Adrenal gland (tissue), 12 donors: Measurements from ENCODE around the gene SERPINA9. TPM values are rescaled to one million over a fixed set of nuclear protein-coding genes. Genes with fewer than 3 reads are reported as not detected.

ENCODE experiments used
- DNase-seq, 7 donors: peaks; one replicate each; pipeline ENCODE4 v3.0.0-alpha.2; 2019 to 2020
- H3K27ac ChIP-seq, 5 donors: fragments of 200-600 bp; sonication (generic) in 4 of 5; 1 replicate in 3 of 5; 2 replicates in 2 of 5; pipeline versions ENCODE4 v1.5.1 to v1.8.0; 2016 to 2020; ENCODE audit warnings: mild to moderate bottlenecking in 1 of 5
- H3K27me3 ChIP-seq: fragments of 200-600 bp; 2 replicates; pipeline ENCODE4 v1.8.0; 2021
- H3K36me3 ChIP-seq, 2 donors: fragments of 200-600 bp; replicated peaks in 1 of 2; 1 replicate in 1 of 2; 2 replicates in 1 of 2; pipeline versions ENCODE4 v1.5.1 to v1.8.0; 2018 to 2022
- H3K4me1 ChIP-seq, 2 donors: fragments of 200-600 bp; replicated peaks in 1 of 2; 1 replicate in 1 of 2; 2 replicates in 1 of 2; pipeline versions ENCODE4 v1.5.1 to v1.8.0; 2018 to 2021
- H3K4me3 ChIP-seq, 4 donors: fragments of 200-600 bp; sonication (generic) in 3 of 4; one replicate each; pipeline ENCODE4 v1.5.1; 2016 to 2018
- H3K9me3 ChIP-seq, 3 donors: fragments of 200-600 bp; sonication (generic) in 1 of 3; replicated peaks in 1 of 3; 1 replicate in 2 of 3; 2 replicates in 1 of 3; pipeline versions ENCODE4 v1.5.1 to v1.8.0; 2016 to 2021
- CTCF ChIP-seq, 6 experiments: fragments of 450-650 bp in 4 of 6; fragments of 200-600 bp in 2 of 6; sonication (generic) in 1 of 6; IDR thresholded peaks; 1 replicate in 5 of 6; 2 replicates in 1 of 6; pipeline versions ENCODE4 v1.5.1 to v1.8.0; 2016 to 2021; ENCODE audit warnings: antibody characterized with exemption in 6 of 6, mild to moderate bottlenecking in 2 of 6, moderate library complexity in 1 of 6
- POLR2A ChIP-seq, 2 donors: fragments of 450-650 bp; IDR thresholded peaks; one replicate each; pipeline ENCODE4 v1.6.1; 2017; ENCODE audit warnings: antibody characterized with exemption in 2 of 2, mild to moderate bottlenecking in 2 of 2, moderate library complexity in 1 of 2
- WGBS, 4 donors: extraction: QIAGEN DNeasy Blood & Tissue Kit in 2 of 4; methylation state at CpG; one replicate each; pipeline versions ENCODE4 v1.1.5 to v1.1.7; 2013 to 2017; 5-methylcytosine and 5-hydroxymethylcytosine counted together
- intact Hi-C, 2 donors: fragments of 100-400 bp; cut with DNase I; formaldehyde crosslinking; loops; one replicate each; pipeline versions ENCODE4 v1.14.1 to v1.15.0; 2022 to 2023
- polyA plus RNA-seq, 3 donors: library from polyadenylated mRNA; stranded (reverse); fragments of 200-250 nt in 2 of 3; fragments of 350-450 nt in 1 of 3; fragmentation: Illumina TruSeq in 1 of 3; extraction: RNeasy Lipid Tissue Mini Kit (QIAGEN cat#74804) in 1 of 3; gene quantifications; one replicate each; pipeline ENCODE4 v1.2.3, GENCODE V29; 2013 to 2014
- total RNA-seq, 9 donors: library from RNA; depleted of rRNA in 4 of 9; stranded (reverse); fragments of >200 nt in 4 of 9; fragments of 120-200 nt in 1 of 9; fragmentation: NEBNext Ultra II Directional in 1 of 9; extraction: Animal tissue kit (Norgen Biotek cat#: 25700) in 1 of 9; gene quantifications; one replicate each; pipeline versions ENCODE4 v1.1.0 to v1.2.4, GENCODE V29; 2013 to 2023
- donor health status: healthy with polysubstance abuse.
- donor health status: Bipolar disorder and iron deficiency.
- donor health status: DM: yes; HTN: yes; CAD: no.
- donor health status: DM: no; HTN: no; CAD: no.
- donor health status: DM: no; HTN: no; CAD: no.
- donor health status: DM: yes; HTN: yes; CAD: no.

Gene SERPINA9
- total and polyA plus RNA-seq, 12 donors, result not detected

- H3K36me3 ChIP-seq, result no peaks in the 10 kb centered on the region
- 64 to 82% (median 74%) methylated on average over 1 of the region's 1 CpG for WGBS, 4 donors
- H3K27me3 ChIP-seq, result no peaks in the 10 kb centered on the region
- H3K4me3 ChIP-seq, result no peak overlapping the region
- TF ChIP-seq POLR2A (IDR thresholded peaks at IDR 0.05) (no peak), CTCF (IDR thresholded peaks at IDR 0.05) (no peak)
- H3K9me3 ChIP-seq, result no peaks in the 10 kb centered on the region
- no peaks in the 10 kb centered on the region for H3K4me1 ChIP-seq
- no peak for DNase-seq
- H3K27ac ChIP-seq, result no peak overlapping the region
- intact Hi-C loops, result no loop called here
These were observed 17.9 kb downstream of the SERPINA9 start for GRCh38 chr14:94458096-94458495.

DNA sequence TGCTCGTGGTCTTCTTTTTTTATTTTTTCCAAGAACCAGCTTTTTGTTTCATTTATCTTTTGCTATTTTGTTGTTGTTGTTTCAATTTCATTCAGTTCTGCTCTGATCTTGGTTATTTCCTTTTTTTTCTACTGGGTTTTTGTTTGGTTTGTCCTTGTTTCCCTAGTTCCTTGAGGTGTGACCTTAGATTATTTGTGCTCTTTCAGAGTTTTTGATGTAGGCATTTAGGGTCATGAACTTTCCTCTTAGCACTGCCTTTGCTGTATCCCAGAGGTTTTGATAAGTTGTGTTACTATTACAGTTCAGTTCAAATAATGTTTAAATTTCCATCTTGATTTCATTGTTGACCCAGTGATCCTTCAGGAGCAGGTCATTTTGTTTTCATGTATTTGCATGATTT, 20.1 kb downstream of the SERPINA9 start:
- Histone ChIP-seq H3K27ac (no peak overlapping the region), H3K4me1 (no peaks in the 10 kb centered on the region), H3K27me3 (no peaks in the 10 kb centered on the region), H3K9me3 (no peaks in the 10 kb centered on the region), H3K4me3 (no peak overlapping the region), H3K36me3 (no peaks in the 10 kb centered on the region)
- no peak for TF ChIP-seq POLR2A (IDR thresholded peaks at IDR 0.05)
- no peak for TF ChIP-seq CTCF (IDR thresholded peaks at IDR 0.05)
- intact Hi-C loops, result no loop called here
- WGBS, 4 donors, result 0 to 20% (median 0%) methylated on average over 1 of the region's 1 CpG
- no peak for DNase-seq

DNA sequence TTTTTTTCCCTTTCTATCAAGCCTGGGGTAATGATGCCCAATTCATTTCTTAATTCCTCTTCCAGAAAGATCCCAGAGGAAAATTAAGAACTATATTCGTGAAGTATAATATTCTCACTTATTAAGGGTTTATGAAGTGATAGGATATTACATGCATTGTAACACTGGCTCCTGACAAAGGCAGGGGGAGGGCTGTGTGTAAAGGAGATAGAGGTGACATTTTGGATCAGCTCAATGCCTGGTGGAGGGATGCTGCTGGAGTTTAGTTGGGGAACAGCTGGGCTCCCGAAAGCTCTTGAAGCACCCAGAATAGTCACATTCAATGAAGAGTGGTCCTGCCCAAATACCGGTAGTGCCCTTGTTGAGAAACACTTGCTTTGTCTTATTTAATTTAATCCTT, 24.2 kb downstream of the SERPINA9 start:
- TF ChIP-seq CTCF (IDR thresholded peaks at IDR 0.05) (no peak), POLR2A (IDR thresholded peaks at IDR 0.05) (no peak)
- intact Hi-C loops, result no loop called here
- 33 to 61% (median 53%) methylated on average over 3 of the region's 3 CpGs for WGBS, 4 donors
- DNase-seq, result no peak
- H3K27ac ChIP-seq, result no peak overlapping the region
- no peaks in the 10 kb centered on the region for H3K27me3 ChIP-seq
- no peak overlapping the region for H3K4me3 ChIP-seq
- H3K36me3 ChIP-seq, result no peaks in the 10 kb centered on the region
- H3K9me3 ChIP-seq, result no peaks in the 10 kb centered on the region
- no peaks in the 10 kb centered on the region for H3K4me1 ChIP-seq

DNA sequence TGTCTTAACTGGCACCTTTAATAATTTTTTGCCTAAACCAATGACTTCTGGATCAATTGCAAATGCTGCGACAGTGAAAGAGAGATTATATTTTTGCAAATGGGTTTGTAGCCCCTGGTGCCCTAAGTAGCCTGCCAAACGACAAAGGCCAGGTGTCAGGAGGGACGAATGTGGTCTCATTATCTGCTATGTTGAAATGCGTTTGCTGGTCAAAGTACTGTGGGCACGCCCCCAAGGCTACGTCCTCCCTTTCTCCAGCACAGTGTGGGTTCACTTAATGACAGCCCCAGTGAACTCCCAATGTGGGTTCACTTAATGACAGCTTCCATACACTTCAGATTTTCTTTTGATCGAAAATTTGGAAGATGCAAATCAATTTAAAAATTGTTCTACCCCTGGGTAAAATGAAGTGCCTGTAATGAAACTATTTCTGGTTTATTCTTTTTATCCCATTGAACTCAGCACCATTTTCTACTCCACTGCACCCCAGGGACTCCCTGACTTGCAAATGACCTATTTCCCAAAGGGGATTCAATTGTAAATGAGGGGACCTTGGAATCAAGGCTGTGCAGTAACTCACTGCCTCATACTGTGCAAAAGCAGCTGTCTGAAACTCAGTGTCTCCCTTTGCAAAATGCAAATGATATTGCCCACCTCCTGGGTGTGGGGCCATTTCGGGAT, 24.8 kb downstream of the SERPINA9 start:
- H3K9me3 ChIP-seq, result no peaks in the 10 kb centered on the region
- H3K36me3 ChIP-seq, result no peaks in the 10 kb centered on the region
- no peaks in the 10 kb centered on the region for H3K4me1 ChIP-seq
- H3K27ac ChIP-seq, result no peak overlapping the region
- intact Hi-C loops, result no loop called here
- no peak overlapping the region for H3K4me3 ChIP-seq
- no peaks in the 10 kb centered on the region for H3K27me3 ChIP-seq
- 22 to 28% (median 28%) methylated on average over 8 of the region's 8 CpGs for WGBS, 4 donors
- TF ChIP-seq POLR2A (IDR thresholded peaks at IDR 0.05) (no peak), CTCF (IDR thresholded peaks at IDR 0.05) (no peak)
- DNase-seq, result no peak
